B cell (primary cell): ENCODE data around the gene ITGAV.

ENCODE experiments used
- CTCF ChIP-seq: fragments of 200-600 bp; IDR thresholded peaks from one replicate; pipeline ENCODE4 v1.8.0; 2022; ENCODE audit warnings: antibody characterized with exemption, mild to moderate bottlenecking
- EZH2 ChIP-seq: IDR thresholded peaks from 2 replicates; pipeline ENCODE4 v1.6.1; 2012; ENCODE audit warnings: borderline replicate concordance, low read depth, mild to moderate bottlenecking, moderate library complexity, low read length; ENCODE audit not compliant: insufficient read depth, poor library complexity, severe bottlenecking

DNA sequence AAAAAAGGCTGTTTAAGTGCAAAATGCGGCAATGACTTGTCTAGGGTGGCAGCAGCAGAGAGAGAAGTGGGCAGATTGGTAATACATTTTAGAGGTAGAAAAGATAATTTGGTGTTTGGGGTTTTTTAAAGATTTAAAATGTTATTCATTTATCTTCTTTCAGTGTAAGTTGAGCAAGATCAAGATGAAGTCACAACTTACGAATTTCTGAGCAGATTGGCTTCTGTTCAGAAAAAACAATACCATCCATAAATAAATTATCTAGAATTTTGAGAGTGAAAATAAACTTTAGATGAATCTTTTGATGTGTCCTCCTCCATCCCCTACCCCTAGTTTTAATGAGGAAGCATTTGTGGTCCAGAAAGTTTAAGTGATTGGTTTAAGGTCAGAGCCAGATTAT, 56.1 kb downstream of the ITGAV start:
- TF ChIP-seq CTCF (no peak), EZH2 (no peak)
